ENCODE data around the gene ZNF165.
"Not testable (repeated sequence)": the region's sequence is repeated elsewhere in the genome, so short reads cannot be mapped to it uniquely, and the experiment has no call there.

Gene ZNF165

GRCh38 chr6:28122283-28122682 is 41.9 kb downstream of the ZNF165 start:
- DNase-seq: not testable (repeated sequence)

DNA sequence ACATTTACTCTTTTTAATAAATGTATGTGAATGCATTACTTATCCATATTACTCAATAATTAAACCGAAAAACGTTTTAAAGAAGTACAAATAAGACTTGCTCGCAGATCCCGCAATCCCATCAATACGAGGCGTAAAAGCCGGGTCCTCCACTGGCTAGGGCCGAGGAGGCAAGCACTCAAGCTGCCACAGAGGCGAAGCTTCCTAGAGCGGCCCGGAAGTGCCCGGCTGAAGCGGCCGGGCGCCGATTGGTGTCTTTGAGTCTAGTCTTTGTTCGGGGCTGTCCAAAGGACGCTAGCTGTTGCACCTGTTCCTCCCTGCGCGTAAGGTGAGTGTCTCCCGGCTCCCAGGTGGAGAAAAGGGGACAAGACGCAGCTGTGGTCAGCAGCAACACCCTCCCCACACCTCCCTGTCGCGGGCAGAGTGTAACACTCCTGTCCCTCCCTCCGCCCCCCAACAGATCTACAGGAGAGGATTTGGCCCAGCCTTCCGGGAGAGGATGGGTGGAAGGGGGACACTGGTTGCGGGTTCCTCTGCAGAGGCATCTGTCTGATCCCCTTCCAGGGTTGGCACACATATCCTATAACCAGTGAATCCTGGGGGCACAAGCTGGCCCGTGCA is 44.1 kb downstream of the ZNF165 start, which contains the start of gene ZSCAN16:
Gene ZSCAN16 (plus strand): TSS at position 260 of the 621 bp plus-strand sequence. CDS start 835 bp downstream, outside the sequence.
- peak; percentile 14 for DNase-seq

DNA sequence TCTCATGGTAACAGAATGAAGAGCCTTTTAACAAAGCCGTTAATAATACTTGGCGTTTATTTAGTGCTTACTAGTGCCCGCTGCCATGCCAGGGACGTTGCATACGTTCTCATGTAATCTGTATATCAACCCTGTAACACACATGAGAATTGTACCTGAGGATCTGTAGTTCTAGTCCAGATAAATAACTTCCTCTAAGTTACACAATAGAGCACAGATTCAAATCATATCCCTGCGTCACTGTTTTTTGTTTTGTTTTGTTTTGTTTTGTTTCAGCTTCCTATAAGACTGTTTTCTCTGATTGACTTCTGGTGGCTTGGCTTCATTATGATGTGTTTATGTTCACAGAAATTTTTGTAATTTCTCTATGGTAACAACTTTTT is 44.6 kb downstream of the ZNF165 start:
- DNase-seq: no peak

DNA sequence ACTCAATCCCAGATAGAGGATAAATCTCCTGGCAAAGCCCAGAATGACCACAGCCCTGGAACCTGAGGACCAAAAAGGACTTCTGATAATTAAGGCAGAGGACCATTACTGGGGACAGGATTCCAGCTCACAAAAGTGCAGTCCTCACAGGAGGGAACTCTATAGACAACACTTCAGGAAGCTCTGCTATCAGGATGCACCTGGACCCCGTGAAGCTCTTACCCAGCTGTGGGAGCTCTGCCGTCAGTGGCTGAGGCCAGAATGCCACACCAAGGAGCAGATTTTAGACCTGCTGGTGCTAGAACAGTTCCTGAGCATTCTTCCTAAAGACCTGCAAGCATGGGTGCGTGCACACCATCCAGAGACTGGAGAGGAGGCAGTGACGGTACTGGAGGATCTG is 45.0 kb downstream of the ZNF165 start:
- no peak for DNase-seq

DNA sequence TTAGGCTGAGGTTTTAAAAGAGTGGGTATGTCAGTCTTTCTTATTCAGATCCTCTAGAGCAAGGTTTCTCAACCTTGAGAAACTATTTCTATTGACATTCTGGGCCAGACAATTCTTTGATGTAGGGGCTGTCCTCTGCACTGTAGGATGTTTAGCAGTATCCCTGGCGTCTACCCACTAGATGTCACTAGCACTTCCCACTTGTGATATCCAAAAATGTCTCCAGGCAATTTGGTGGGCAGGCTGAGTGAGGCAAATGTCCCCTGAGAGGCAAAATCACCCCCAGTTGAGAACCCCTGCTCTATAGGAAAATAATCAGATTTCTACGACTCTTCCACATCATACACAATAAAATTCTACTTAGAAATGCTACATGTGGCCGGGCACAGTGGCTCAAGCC is 53.6 kb downstream of the ZNF165 start:
- no peak for DNase-seq

- no peak for DNase-seq
Measured at GRCh38 chr6:28134716-28135115, 54.3 kb downstream of the ZNF165 start.

DNA sequence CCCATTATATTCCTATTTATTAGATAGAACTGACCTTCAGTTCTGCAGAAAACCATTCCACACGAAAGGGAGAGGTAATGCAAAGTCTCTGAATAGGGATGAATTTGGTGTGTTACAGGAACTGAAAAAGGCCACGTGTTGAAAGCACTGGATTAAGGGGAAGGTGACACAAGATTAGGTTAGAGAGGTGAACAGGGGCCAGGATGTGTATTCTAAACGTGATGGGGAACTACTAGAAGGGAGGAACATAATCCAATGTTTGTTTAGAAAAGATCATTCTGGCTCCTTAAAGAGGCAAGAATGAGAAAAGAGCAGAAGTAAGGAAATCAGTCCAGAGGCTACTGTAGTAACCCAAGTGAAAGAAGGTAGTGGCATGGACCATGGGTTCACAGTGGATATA is 55.0 kb downstream of the ZNF165 start:
- no peak for DNase-seq

GRCh38 chr6:28136585-28137504 is 56.5 kb downstream of the ZNF165 start:
- peak; percentile 51 for DNase-seq

DNA sequence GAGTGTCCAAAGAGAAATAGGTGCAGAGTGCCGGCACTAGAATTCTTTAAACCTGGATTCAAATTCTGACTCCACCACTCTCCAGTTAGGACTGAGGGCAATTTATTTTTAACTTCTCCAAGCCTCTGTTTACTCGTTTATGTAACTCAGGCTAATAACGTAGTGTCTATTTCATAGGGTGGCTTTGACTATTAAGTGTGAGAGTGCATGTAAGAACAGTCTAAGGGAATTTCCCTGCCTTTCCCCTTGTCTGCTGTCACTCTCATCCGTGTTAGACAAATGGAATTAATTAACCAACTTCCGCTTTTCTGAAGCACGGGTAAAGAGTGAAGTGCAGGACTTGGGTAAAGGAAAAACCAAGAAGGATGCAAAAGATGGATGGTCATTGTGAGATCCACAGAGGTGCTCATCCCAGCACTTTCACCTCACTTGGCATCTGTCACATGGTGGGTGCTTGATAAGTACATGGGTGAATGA is 57.2 kb downstream of the ZNF165 start:
- DNase-seq: no peak

All from GOT3 (cell line).